Embryonic facial prominence (tissue), 1 donor: ENCODE results near the gene IER2.

Source experiments
- DNase-seq: peaks from one replicate; pipeline ENCODE4 v3.0.0-alpha.2; 2016; ENCODE audit errors: extremely low spot score

IER2 gene

GRCh38 chr19:13150187-13150930 is at the start of gene IER2, which contains the start of gene STX10:
TSS of gene IER2 (plus strand) at chr19:13150411. CDS start at chr19:13153187, 2,776 bp downstream.
TSS of gene STX10 (minus strand) at chr19:13150375. CDS start at chr19:13150173, 202 bp downstream.
- peak; percentile 91 for DNase-seq

DNA sequence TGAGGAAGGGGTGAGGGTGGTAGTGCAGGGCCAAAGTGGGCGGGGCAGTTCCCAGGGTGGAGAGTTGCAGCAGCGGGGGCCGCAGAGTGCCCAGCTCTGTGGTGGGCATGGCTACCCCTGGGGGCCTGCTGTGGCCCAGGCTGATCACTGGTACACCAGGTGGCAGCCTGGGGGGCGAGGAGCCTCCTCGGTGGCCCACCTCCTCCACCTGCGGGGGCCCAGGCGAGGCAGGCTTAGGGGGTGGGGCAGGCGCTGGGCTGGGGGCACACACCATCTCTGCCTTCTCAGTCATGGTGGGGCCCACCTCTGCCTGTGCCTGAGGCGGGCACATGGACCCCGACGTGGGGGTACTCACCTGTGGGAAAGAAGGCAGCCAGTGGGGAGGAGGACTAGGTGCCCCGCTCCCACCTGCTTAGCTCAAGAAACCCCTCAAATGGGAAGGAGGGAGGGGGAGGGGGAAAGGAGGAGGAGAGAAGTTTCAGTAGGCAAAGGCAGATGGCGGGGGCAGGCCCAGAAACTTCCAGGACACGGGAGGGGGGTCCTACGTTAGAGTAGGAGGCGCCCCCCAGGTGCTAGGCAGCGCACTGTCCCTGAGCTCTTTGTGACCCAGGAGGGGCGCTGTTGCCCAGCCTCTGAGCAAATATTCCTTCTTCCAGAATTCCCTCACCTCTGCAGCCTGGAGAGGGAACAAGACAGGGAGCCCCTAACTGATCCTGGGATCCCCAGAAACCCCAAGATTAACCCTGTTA is 49.2 kb upstream of the IER2 start:
- no peak for DNase-seq

GRCh38 chr19:13101590-13102415 is 48.4 kb upstream of the IER2 start:
- DNase-seq, result no peak

GRCh38 chr19:13102416-13102665 is 47.9 kb upstream of the IER2 start:
- DNase-seq, result no peak

GRCh38 chr19:13102666-13103580 is 47.3 kb upstream of the IER2 start, which contains the start of gene LYL1:
TSS of gene LYL1 (minus strand) at chr19:13102858. CDS start at chr19:13101171, 1,687 bp downstream.
- no peak for DNase-seq

DNA sequence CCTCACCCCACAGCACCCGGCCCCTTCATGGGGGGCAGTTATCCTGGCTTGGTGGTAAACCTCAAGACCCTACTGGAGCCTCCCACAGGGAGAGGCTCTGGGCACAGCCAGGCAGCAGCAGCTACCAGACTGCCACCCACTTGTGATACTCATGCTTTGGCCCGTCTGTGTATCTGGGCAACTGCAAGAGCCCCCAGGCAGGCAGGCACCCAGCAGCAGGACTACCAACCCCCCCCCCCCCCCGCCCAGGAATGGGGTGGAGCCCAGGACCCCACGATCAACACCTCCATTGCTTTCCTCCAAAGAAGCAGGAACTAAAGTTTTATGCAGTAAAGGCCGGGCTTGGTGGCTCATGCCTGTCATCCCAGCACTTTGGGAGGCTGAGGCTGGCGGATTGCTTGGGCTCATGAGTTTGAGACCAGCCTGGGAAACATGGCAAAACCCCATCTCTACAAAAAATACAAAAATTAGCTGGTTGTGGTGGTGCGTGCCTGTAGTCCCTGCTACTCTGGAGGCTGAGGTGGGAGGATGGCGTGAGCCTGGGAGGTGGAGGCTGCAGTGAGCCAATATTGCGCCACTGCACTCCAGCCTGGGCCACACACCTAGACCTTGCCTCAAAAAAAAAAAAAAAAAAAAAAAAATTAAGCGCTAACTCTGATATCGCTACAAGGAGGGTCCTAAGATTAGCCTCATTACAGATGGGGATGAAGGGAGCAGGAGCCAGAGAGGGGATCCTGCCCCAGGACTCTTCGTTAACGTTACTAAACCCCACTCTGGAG is 46.4 kb upstream of the IER2 start:
- no peak for DNase-seq

GRCh38 chr19:13104360-13104847 is 45.8 kb upstream of the IER2 start:
- DNase-seq, result no peak

DNA sequence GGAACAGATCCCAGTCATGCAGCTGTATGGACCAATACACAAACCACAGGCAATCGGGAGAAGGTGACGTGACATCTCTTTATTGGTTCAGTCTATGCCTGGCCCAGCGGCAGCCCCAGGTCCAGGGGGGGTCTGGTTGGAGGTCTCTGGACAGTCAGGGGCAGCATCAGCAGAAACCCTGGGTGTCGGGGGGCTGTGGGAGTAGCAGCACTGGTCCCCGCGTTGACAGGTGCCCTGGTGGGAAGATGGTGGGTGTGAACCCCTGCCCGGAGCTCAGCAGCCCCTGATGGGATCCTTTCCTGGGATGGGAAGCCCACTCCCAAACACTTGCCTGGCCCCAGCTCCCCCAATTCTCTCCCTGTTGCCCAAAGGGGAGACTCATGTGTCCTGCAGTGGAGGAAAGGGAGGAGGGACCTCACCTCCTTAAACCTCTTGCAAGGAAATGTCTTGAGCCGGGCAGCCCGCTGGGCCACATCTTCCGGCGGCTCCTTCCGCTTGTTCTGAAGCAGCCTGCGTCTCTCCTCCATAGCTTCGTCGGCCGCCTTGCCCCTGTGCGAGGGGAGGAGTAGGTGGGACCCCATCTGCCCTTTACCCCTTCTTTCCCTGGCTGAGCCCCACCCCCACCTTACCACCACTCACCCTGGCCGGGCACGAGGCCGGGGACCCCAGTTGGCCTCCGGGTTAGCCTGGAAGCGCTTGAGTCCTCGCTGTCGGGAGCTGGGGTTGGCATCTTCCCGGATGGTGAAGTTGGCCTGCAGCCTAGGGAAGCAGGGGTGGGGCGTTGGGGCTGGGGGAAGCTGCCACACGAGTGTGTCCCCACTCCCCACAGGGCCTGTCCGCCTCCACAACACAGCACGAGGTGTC is 45.1 kb upstream of the IER2 start:
- DNase-seq, result no peak

DNA sequence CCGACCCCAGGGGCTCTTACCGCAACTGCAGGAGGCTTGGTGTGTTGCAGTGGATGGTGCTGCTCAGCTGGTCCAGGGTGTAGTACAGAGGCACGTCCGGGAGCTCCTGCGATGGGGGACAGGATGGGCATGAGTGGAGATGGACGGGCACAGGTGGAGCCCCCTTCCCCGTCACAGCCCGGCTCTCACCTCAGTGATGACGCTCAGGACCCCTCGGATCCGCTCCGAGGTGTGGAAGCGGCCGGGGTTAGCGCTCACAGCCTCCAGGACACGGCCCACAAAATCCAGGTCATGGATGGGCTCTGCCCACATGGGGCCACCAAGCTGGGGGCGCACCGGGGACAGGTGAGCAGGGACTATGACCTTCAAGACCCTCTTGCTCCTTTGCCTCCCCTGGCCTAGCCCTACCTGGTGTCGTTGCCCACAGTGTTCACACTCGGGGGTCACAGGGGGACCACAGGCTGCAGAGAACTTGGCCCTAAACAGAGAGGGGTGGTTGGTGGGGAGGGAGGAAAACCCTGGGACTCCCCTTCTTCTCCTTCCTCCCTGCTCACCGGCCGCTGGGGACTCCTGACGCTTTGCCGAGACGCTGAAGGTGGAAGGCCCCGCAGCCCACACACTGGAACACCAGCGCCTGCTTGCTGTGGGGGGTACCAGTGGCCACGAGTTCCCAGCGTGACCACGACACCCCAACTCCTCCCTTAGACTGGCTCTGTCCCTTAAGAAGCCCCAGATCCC is 40.7 kb upstream of the IER2 start:
- DNase-seq, result no peak

DNA sequence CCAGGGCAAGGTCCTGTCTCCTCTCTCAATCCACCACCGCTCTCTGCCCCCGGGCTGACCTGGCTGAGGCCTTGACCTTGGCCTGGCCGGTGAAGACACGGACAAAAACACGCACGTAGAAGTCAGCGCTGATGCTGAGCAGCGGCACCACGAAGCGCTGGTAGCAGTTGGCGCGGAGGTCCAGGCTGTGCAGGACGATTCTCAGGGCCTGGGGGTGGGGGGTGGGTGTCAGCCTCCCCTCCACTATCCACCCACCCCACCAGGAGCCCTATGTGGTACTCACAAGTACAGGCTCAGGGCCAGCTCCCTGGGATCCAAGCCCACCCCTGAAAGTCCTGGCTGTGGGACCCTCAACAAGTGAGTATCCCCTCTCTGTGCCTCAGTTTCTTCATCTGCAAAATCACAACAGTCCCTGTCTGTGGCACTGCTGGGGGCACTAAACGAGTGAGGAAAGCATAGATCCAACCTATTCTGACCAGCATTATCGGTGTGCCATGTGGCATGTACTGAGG is 40.1 kb upstream of the IER2 start:
- no peak for DNase-seq

DNA sequence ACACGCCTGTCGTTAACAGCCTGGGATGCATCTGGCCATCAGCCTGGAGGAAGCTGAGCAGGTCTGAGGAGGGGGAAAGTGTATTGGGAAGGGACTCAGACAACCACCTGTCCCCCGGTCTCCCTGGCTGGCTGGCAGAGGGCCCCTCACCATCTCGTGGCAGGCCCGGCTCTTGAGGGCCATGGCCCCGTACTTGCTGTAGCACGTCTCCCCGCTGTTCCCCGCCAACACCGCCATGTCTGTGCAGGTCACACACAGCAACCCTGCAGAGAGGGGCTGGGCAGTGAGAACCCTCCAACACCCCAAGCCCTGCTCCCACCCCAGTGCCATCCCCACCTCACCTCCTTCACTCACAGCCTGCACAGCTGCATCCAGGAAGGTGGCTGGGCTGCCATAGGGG is 37.7 kb upstream of the IER2 start:
- DNase-seq, result no peak

DNA sequence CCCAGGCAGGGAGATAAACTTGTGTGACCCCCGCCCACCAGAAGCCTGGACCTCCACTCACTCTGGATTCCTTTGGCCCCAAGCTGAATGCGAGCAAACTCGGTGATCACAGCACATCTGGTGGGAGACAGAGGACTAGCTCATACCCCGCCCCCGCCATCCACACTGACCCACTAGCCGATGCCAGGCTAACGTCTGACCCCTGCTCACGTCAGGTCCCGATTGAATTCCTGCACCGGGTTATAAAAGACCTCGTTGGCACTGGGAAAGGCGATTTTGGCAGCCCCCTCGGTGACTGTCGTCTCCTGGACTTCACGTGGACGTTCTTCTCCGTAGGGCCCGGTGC is 34.3 kb upstream of the IER2 start:
- no peak for DNase-seq

DNA sequence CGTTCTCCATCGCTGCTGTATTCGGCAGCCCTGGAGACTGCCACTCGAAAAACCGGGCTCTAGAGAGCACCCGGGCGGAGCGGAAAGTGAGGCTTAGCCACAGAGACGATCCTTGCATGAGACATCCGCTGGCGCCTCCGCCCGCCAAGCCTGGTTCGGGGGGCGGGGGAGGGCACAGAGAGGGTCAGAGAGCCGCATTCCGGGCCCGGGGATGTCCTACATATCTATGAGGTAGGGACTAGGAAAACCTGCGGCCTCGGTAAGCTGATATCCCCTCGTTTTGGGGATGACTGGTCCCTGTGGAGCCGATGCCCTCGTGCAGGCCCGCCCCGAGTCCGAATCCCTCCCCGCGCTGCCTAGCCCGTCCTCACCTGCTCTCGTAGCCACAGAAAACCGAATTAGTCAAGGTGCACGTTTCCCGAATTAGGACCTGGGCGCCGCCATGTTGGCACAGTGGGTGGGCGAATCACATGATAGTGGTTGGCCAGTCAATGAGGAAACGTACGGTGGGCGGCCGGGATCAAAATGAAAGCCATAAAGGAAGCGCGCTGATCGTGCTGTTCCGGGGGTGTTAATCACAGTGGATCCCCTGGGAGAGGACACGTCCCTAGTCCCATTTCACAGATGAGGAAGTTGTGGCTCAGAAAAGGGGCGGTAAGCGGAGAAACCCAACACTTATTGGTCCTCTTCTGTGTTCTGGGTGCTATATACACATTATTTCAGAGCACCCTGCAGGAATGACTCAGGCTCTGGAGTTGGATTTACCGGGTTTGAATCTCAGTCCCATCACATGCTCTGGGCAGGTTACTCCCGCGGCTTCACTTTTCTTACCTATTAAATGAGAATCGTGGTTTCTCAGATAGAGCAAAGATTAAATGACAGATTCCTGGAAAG is 33.7 kb upstream of the IER2 start, which contains the start of gene TRMT1:
TSS of gene TRMT1 (minus strand) at position 459 of the 894 bp plus-strand sequence. CDS start at position 118, 341 bp downstream.
- peak; percentile 83 for DNase-seq

DNA sequence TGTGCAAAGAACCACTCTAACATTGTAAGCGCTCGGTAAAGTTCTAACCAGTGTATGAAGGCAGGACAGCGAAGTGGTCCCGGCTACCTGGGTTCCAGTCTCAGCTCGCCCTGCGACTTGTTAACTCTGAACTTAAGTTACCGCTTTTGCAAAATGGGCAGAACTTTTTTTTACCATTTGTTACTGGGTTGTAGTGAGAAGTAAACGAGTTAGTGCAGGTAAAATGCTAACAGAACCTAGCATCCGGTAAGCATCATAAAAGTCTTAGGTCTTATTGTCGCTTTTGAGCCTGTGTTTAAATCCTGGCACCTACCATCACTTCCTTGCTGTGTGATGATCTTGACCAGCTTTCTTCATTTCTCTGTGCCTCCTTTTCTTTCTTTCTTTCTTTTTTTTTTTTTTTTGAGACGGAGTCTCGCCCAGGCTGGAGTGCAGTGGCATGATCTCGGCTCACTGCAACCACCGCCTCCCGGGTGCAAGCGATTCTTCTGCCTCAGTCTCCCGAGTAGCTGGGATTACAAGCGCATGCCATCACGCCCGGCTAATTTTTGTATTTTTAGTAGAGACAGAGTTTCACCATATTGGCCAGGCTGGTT is 32.9 kb upstream of the IER2 start:
- no peak for DNase-seq

DNA sequence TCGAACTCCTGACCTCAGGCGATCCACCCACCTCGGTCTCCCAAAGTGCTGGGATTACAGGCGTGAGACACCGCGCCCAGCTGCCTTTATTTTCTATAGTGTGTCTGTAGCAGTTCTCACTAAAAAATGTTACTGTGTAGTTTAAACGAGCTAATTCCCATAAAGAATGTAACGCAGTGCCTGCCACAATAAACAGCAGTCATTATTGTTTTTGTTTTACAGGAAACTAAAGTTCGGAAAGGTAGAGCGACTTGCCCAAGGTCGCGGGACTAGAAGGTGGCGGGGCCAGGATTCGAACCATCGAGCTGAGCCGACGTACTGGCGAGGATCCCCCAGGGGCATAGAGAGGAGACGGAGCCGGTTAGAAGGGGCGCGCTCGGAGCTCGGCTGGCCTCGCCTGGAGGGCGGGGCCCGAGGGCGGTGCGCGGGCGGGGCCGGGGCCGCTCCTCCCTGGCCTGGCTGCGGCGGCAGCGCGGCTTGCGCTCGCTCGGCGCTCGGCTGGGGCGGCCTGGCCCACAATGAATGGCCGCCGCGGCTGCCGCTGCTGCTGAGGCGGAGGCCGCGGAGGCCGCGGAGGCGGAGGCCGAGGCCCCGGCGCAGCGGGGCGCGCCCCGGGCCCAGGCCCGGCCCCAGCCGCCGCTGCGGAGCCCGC is 32.3 kb upstream of the IER2 start, which contains the start of gene NACC1:
TSS of gene NACC1 (plus strand) at position 493 of the 652 bp plus-strand sequence. CDS start 16,944 bp downstream, outside the sequence.
- peak; percentile 89 for DNase-seq
